ENCODE data around the gene FUT9.
A peak's percentile ranks its signal among the peaks of the same experiment; 100 is the strongest.

The FUT9 gene

GRCh38 chr6:96013531-96013930 is 2.2 kb upstream of the FUT9 start:
- H3K4me3 ChIP-seq (ENCODE audit: low read length), result no peak overlapping the region
- H3K36me3 ChIP-seq (ENCODE audit: insufficient read depth, low read length), result no peaks in the 10 kb centered on the region
- H3K27me3 ChIP-seq (ENCODE audit: insufficient read depth, low read length), result peaks cover 32% of the 10 kb centered on the region
- no peak overlapping the region for H3K9ac ChIP-seq (ENCODE audit: low read depth, low read length)
- no CpG with 5 or more reads among the region's 3 CpGs for WGBS
- H3K27ac ChIP-seq (ENCODE audit: low read depth, low read length), result no peak overlapping the region
- H3K9me3 ChIP-seq (ENCODE audit: insufficient read depth, low read depth, low read length), result no peaks in the 10 kb centered on the region
- peaks cover 26% of the 10 kb centered on the region for H3K4me1 ChIP-seq (ENCODE audit: insufficient read depth, low read length)

GRCh38 chr6:96014846-96015517 is 792 bp upstream of the FUT9 start:
- peaks cover 32% of the 10 kb centered on the region for H3K27me3 ChIP-seq (ENCODE audit: insufficient read depth, low read length)
- WGBS, result 23% methylated on average over 17 of the region's 20 CpGs
- peak overlapping the region; percentile 89 for H3K9ac ChIP-seq (ENCODE audit: low read depth, low read length)
- peak overlapping the region; percentile 63 for H3K27ac ChIP-seq (ENCODE audit: low read depth, low read length)
- no peaks in the 10 kb centered on the region for H3K9me3 ChIP-seq (ENCODE audit: insufficient read depth, low read depth, low read length)
- peak overlapping the region; percentile 94 for H3K4me3 ChIP-seq (ENCODE audit: low read length)
- H3K4me1 ChIP-seq (ENCODE audit: insufficient read depth, low read length), result peaks cover 26% of the 10 kb centered on the region
- H3K36me3 ChIP-seq (ENCODE audit: insufficient read depth, low read length), result no peaks in the 10 kb centered on the region

- WGBS, result 21% methylated on average over 18 of the region's 18 CpGs
- Histone ChIP-seq H3K36me3 (ENCODE audit: insufficient read depth, low read length) (no peaks in the 10 kb centered on the region), H3K4me1 (ENCODE audit: insufficient read depth, low read length) (peaks cover 26% of the 10 kb centered on the region), H3K27me3 (ENCODE audit: insufficient read depth, low read length) (peaks cover 32% of the 10 kb centered on the region), H3K4me3 (ENCODE audit: low read length) (peak overlapping the region; percentile 94), H3K9ac (ENCODE audit: low read depth, low read length) (peak overlapping the region; percentile 60), H3K9me3 (ENCODE audit: insufficient read depth, low read depth, low read length) (no peaks in the 10 kb centered on the region), H3K27ac (ENCODE audit: low read depth, low read length) (no peak overlapping the region)
Observed at GRCh38 chr6:96016334-96017069, 728 bp downstream of the FUT9 start.

GRCh38 chr6:96017070-96017359 is 1.2 kb downstream of the FUT9 start:
- H3K4me3 ChIP-seq (ENCODE audit: low read length), result peak overlapping the region; percentile 94
- no peaks in the 10 kb centered on the region for H3K9me3 ChIP-seq (ENCODE audit: insufficient read depth, low read depth, low read length)
- whole genome bisulfite sequencing, result 92% methylated on average over 2 of the region's 2 CpGs
- no peaks in the 10 kb centered on the region for H3K36me3 ChIP-seq (ENCODE audit: insufficient read depth, low read length)
- peaks cover 26% of the 10 kb centered on the region for H3K4me1 ChIP-seq (ENCODE audit: insufficient read depth, low read length)
- peaks cover 32% of the 10 kb centered on the region for H3K27me3 ChIP-seq (ENCODE audit: insufficient read depth, low read length)
- no peak overlapping the region for H3K27ac ChIP-seq (ENCODE audit: low read depth, low read length)
- H3K9ac ChIP-seq (ENCODE audit: low read depth, low read length), result no peak overlapping the region

GRCh38 chr6:96022225-96022624 is 6.5 kb downstream of the FUT9 start:
- Histone ChIP-seq H3K36me3 (ENCODE audit: insufficient read depth, low read length) (no peaks in the 10 kb centered on the region), H3K4me1 (ENCODE audit: insufficient read depth, low read length) (no peaks in the 10 kb centered on the region), H3K9ac (ENCODE audit: low read depth, low read length) (no peak overlapping the region), H3K4me3 (ENCODE audit: low read length) (no peak overlapping the region), H3K9me3 (ENCODE audit: insufficient read depth, low read depth, low read length) (no peaks in the 10 kb centered on the region), H3K27me3 (ENCODE audit: insufficient read depth, low read length) (peaks cover 6% of the 10 kb centered on the region; the same call in 1 of the 2 replicates), H3K27ac (ENCODE audit: low read depth, low read length) (no peak overlapping the region)

GRCh38 chr6:96032661-96033060 is 16.9 kb downstream of the FUT9 start:
- WGBS, result 87% methylated on average over 5 of the region's 7 CpGs
- no peaks in the 10 kb centered on the region for H3K9me3 ChIP-seq (ENCODE audit: insufficient read depth, low read depth, low read length)
- no peak overlapping the region for H3K9ac ChIP-seq (ENCODE audit: low read depth, low read length)
- H3K36me3 ChIP-seq (ENCODE audit: insufficient read depth, low read length), result no peaks in the 10 kb centered on the region
- H3K4me1 ChIP-seq (ENCODE audit: insufficient read depth, low read length), result peaks cover 3% of the 10 kb centered on the region; the same call in 1 of the 2 replicates
- no peak overlapping the region for H3K4me3 ChIP-seq (ENCODE audit: low read length)
- H3K27ac ChIP-seq (ENCODE audit: low read depth, low read length), result no peak overlapping the region
- no peaks in the 10 kb centered on the region for H3K27me3 ChIP-seq (ENCODE audit: insufficient read depth, low read length)

- Histone ChIP-seq H3K27me3 (ENCODE audit: insufficient read depth, low read length) (no peaks in the 10 kb centered on the region), H3K27ac (ENCODE audit: low read depth, low read length) (no peak overlapping the region)
Observed at GRCh38 chr6:96051555-96051954, 35.8 kb downstream of the FUT9 start.

GRCh38 chr6:96058082-96058481 is 42.3 kb downstream of the FUT9 start:
- 83% methylated on average over 4 of the region's 4 CpGs for WGBS
- H3K4me1 ChIP-seq (ENCODE audit: insufficient read depth, low read length), result 0 out of 2 replicates have a peak, but pooled peaks cover 4% of the 10 kb centered on the region
- no peak overlapping the region for H3K27ac ChIP-seq (ENCODE audit: low read depth, low read length)
- no peaks in the 10 kb centered on the region for H3K36me3 ChIP-seq (ENCODE audit: insufficient read depth, low read length)
- H3K9ac ChIP-seq (ENCODE audit: low read depth, low read length), result no peak overlapping the region
- H3K27me3 ChIP-seq (ENCODE audit: insufficient read depth, low read length), result no peaks in the 10 kb centered on the region
- H3K4me3 ChIP-seq (ENCODE audit: low read length), result no peak overlapping the region
- 0 out of 2 replicates have a peak, but pooled peaks cover 2% of the 10 kb centered on the region for H3K9me3 ChIP-seq (ENCODE audit: insufficient read depth, low read depth, low read length)

More at GRCh38 chr6:96051555-96051954, 35.8 kb downstream of the FUT9 start:
- H3K36me3 ChIP-seq (ENCODE audit: insufficient read depth, low read length), result no peaks in the 10 kb centered on the region
- no peak overlapping the region for H3K9ac ChIP-seq (ENCODE audit: low read depth, low read length)
- H3K4me1 ChIP-seq (ENCODE audit: insufficient read depth, low read length), result peaks cover 8% of the 10 kb centered on the region
- H3K9me3 ChIP-seq (ENCODE audit: insufficient read depth, low read depth, low read length), result no peaks in the 10 kb centered on the region
- no peak overlapping the region for H3K4me3 ChIP-seq (ENCODE audit: low read length)

GRCh38 chr6:96059586-96059985 is 43.8 kb downstream of the FUT9 start:
- H3K27ac ChIP-seq (ENCODE audit: low read depth, low read length), result no peak overlapping the region
- 100% methylated on average over 1 of the region's 1 CpG for WGBS
- no peaks in the 10 kb centered on the region for H3K27me3 ChIP-seq (ENCODE audit: insufficient read depth, low read length)
- H3K4me1 ChIP-seq (ENCODE audit: insufficient read depth, low read length), result 0 out of 2 replicates have a peak, but pooled peaks cover 4% of the 10 kb centered on the region
- H3K9me3 ChIP-seq (ENCODE audit: insufficient read depth, low read depth, low read length), result 0 out of 2 replicates have a peak, but pooled peaks cover 2% of the 10 kb centered on the region
- no peaks in the 10 kb centered on the region for H3K36me3 ChIP-seq (ENCODE audit: insufficient read depth, low read length)
- no peak overlapping the region for H3K4me3 ChIP-seq (ENCODE audit: low read length)
- H3K9ac ChIP-seq (ENCODE audit: low read depth, low read length), result no peak overlapping the region

GRCh38 chr6:96060249-96060648 is 44.5 kb downstream of the FUT9 start:
- H3K27me3 ChIP-seq (ENCODE audit: insufficient read depth, low read length), result no peaks in the 10 kb centered on the region
- 0 out of 2 replicates have a peak, but pooled peaks cover 2% of the 10 kb centered on the region for H3K9me3 ChIP-seq (ENCODE audit: insufficient read depth, low read depth, low read length)
- 0 out of 2 replicates have a peak, but pooled peaks cover 4% of the 10 kb centered on the region for H3K4me1 ChIP-seq (ENCODE audit: insufficient read depth, low read length)
- no peak overlapping the region for H3K9ac ChIP-seq (ENCODE audit: low read depth, low read length)
- WGBS, result 97% methylated on average over 2 of the region's 2 CpGs
- H3K36me3 ChIP-seq (ENCODE audit: insufficient read depth, low read length), result no peaks in the 10 kb centered on the region
- no peak overlapping the region for H3K27ac ChIP-seq (ENCODE audit: low read depth, low read length)
- no peak overlapping the region for H3K4me3 ChIP-seq (ENCODE audit: low read length)

- Histone ChIP-seq H3K4me1 (ENCODE audit: insufficient read depth, low read length) (no peaks in the 10 kb centered on the region), H3K36me3 (ENCODE audit: insufficient read depth, low read length) (no peaks in the 10 kb centered on the region), H3K9ac (ENCODE audit: low read depth, low read length) (no peak overlapping the region), H3K4me3 (ENCODE audit: low read length) (no peak overlapping the region), H3K27me3 (ENCODE audit: insufficient read depth, low read length) (no peaks in the 10 kb centered on the region), H3K27ac (ENCODE audit: low read depth, low read length) (no peak overlapping the region), H3K9me3 (ENCODE audit: insufficient read depth, low read depth, low read length) (0 out of 2 replicates have a peak, but pooled peaks cover 2% of the 10 kb centered on the region)
- 100% methylated on average over 1 of the region's 2 CpGs for WGBS
Observed at GRCh38 chr6:96065213-96065612, 49.4 kb downstream of the FUT9 start.

Data from HUES64 (cell line).